WERI-Rb-1 (cell line): Measurements from ENCODE around the gene COL6A3.

Experiments used
- DNase-seq: peaks from one replicate; pipeline ENCODE4 v3.0.0-alpha.2; 2020
- H3K27ac ChIP-seq: fragments of 250-450 bp; sonication (Bioruptor Pico); 2 replicates; pipeline ENCODE4 v1.5.1; 2020; ENCODE audit warnings: mild to moderate bottlenecking, moderate library complexity
- H3K27me3 ChIP-seq: fragments of 250-450 bp; sonication (Bioruptor Pico); 2 replicates; pipeline ENCODE4 v1.5.1; 2021; ENCODE audit warnings: mild to moderate bottlenecking, low read depth, moderate library complexity; ENCODE audit not compliant: insufficient read depth, severe bottlenecking
- H3K36me3 ChIP-seq: fragments of 250-450 bp; sonication (Bioruptor Pico); 2 replicates; pipeline ENCODE4 v1.5.1; 2020; ENCODE audit warnings: mild to moderate bottlenecking, moderate library complexity
- H3K4me3 ChIP-seq: 2 replicates; pipeline ENCODE4 v1.5.1; 2011; ENCODE audit warnings: low read depth, mild to moderate bottlenecking, control low read depth, low read length
- H3K9me3 ChIP-seq: fragments of 250-450 bp; sonication (Bioruptor Pico); 2 replicates; pipeline ENCODE4 v1.5.1; 2021; ENCODE audit warnings: mild to moderate bottlenecking, moderate library complexity; ENCODE audit not compliant: severe bottlenecking
- CTCF ChIP-seq: IDR thresholded peaks from 2 replicates; pipeline ENCODE4 v1.5.1; 2011; ENCODE audit warnings: low read depth, mild to moderate bottlenecking, control low read depth, inconsistent platforms, low read length

COL6A3 gene

GRCh38 chr2:237421542-237422116 lies 7.7 kb upstream of the COL6A3 start:
- no peak overlapping the region for H3K27ac ChIP-seq
- no peak overlapping the region for H3K4me3 ChIP-seq
- TF ChIP-seq CTCF = peak; percentile 83
- peak; percentile 53 for DNase-seq
- H3K27me3 ChIP-seq = peaks cover 94% of the 10 kb centered on the region
- H3K9me3 ChIP-seq = peaks cover 2% of the 10 kb centered on the region
- no peaks in the 10 kb centered on the region for H3K36me3 ChIP-seq

GRCh38 chr2:237418300-237418699 lies 4.3 kb upstream of the COL6A3 start:
- H3K9me3 ChIP-seq = peaks cover 2% of the 10 kb centered on the region
- H3K36me3 ChIP-seq = no peaks in the 10 kb centered on the region
- DNase-seq = no peak
- H3K27me3 ChIP-seq = peaks cover 99% of the 10 kb centered on the region
- TF ChIP-seq CTCF = no peak
- H3K27ac ChIP-seq = no peak overlapping the region
- H3K4me3 ChIP-seq = no peak overlapping the region

- Histone ChIP-seq H3K4me3 (no peak overlapping the region), H3K27me3 (peaks cover 98% of the 10 kb centered on the region), H3K9me3 (no peaks in the 10 kb centered on the region), H3K36me3 (no peaks in the 10 kb centered on the region), H3K27ac (no peak overlapping the region)
- TF ChIP-seq CTCF = no peak
- no peak for DNase-seq
These were observed 782 bp downstream of the COL6A3 start for GRCh38 chr2:237412988-237413776.

- no peaks in the 10 kb centered on the region for H3K36me3 ChIP-seq
- peaks cover 98% of the 10 kb centered on the region for H3K27me3 ChIP-seq
- H3K27ac ChIP-seq = no peak overlapping the region
- no peak for DNase-seq
- H3K4me3 ChIP-seq = no peak overlapping the region
- no peak for TF ChIP-seq CTCF
- H3K9me3 ChIP-seq = no peaks in the 10 kb centered on the region
These were observed 1.3 kb downstream of the COL6A3 start for GRCh38 chr2:237412646-237412987.

GRCh38 chr2:237411683-237412423 lies 2.1 kb downstream of the COL6A3 start:
- no peak for DNase-seq
- H3K4me3 ChIP-seq = no peak overlapping the region
- TF ChIP-seq CTCF = no peak
- no peaks in the 10 kb centered on the region for H3K9me3 ChIP-seq
- H3K36me3 ChIP-seq = no peaks in the 10 kb centered on the region
- H3K27me3 ChIP-seq = peaks cover 98% of the 10 kb centered on the region
- no peak overlapping the region for H3K27ac ChIP-seq
